Lung microvascular endothelial cell (primary cell): Measurements from ENCODE around the gene PDE3B. TPM values are rescaled to one million over a fixed set of nuclear protein-coding genes. Genes with fewer than 3 reads are reported as not detected.
A peak's percentile ranks its signal among the peaks of the same experiment; 100 is the strongest.
"Not testable (repeated sequence)": the region's sequence is repeated elsewhere in the genome, so short reads cannot be mapped to it uniquely, and the experiment has no call there.

Experiments used
- DNase-seq, 2 donors: peaks; one replicate each; pipeline versions ENCODE4 v3.0.0 to v3.0.0-alpha.2; 2010; ENCODE audit warnings: low read depth in 2 of 2
- total RNA-seq: library from RNA; depleted of rRNA; stranded (reverse); fragments of >200 nt; gene quantifications from 2 replicates; pipeline ENCODE4 v1.2.1, GENCODE V29; 2014

PDE3B gene
- total RNA-seq, 1 donor from 2014 or later, result 0.40 TPM

- no peak for DNase-seq
Observed at GRCh38 chr11:14882196-14882595, 238.6 kb downstream of the PDE3B start.

- not testable (repeated sequence) for DNase-seq
Observed at GRCh38 chr11:14883683-14884082, 240.1 kb downstream of the PDE3B start.

DNA sequence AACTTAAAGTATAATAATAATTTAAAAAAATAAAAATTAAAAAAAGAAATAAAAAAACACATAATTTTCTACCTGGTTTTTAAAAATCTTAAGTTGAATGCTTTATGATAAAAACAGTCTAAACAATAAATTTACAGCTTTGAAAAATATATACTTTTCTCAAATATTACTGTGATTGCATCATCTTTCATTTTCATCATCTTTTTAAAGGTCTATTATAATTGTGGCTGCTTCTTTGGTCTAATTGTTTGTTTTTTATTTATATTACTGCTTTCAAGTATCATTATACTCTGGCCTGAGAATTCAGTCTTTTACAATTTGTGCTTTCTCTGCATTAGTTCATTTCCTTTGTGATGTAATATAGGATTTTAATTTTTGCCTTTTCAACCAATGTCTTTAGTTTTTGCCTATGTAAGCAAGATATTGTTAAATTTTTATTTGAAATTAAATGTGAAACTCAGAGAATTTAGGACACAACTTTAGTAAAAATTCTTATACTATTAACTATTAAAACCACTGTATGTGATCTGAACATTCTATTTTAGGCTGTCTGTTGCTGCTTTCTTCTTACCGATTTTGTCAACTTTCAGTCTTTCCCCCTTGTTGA, 241.2 kb downstream of the PDE3B start:
- DNase-seq, result no peak

DNA sequence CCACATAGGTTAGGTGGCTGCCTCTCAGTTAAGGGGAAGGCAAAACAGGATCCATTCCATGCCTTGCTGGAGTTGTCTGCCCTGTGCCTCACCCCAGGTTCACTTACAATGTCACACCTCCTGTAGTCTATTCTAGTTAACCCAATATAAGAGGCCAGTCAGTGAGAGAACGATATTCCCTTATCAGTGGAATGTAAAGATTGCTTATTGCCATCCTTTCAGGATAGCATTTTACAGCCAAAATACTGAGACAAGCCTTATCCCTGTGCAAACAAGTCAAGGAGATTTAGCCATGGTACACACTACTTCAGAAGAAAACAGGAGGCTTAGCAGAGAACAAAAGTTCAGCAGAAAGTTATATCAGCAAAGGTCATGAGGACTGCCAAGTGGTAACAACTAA, 242.9 kb downstream of the PDE3B start:
- no peak for DNase-seq

- DNase-seq, result peak; percentile 92
Observed at GRCh38 chr11:14891143-14892035, 247.8 kb downstream of the PDE3B start.

- DNase-seq, result peak; percentile 97
Observed at GRCh38 chr11:14892036-14892556, 248.5 kb downstream of the PDE3B start, which contains the start of gene CYP2R1. CYP2R1 (minus strand) TSS chr11:14892231; CDS start chr11:14892205, 26 bp downstream.

- DNase-seq, result no peak
Observed at GRCh38 chr11:14892577-14892976, 249.0 kb downstream of the PDE3B start.

DNA sequence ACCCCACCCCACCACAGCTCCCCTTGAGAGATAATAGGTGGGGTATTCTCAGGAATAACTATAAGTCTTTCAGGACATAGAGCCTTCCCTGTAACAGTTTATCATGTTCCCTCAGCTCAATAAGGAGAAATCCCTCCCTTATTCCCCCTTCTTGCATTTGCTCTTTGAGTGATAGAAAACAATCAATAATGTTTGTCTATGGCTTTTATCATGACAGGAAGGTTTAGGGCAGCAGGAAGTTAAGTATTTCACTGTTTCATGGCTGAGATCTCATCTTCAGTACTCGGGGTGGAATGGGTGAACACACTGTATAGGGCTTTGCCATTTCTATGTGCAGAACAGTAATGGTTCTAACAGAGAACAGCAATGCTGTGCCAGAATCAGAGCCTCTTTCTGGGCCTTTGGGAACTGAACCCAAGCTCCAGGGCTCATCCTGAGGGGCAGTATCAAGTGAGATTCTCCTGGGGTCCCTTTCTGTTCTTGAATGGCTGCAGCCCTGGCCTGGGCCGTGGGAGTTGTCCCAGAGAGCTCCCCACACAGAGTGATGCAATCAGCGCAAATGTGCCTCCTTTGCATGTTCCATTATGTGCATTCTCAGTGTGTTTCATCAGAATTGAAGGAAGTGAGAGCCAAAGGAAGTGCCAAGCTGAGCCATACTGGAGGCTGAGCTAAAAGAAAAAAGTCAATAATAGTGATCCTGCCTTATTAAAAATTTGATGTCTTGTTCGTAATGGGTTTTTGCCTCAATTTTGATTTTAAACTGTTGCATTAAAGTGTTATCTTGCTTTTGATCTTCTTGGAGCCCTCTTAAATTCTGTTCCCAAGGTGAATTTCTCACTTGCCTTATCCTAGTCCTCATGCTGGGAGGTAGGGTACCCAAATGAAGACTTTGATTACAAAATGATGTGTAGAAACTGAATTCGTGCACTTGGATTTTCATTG, 251.3 kb downstream of the PDE3B start:
- peak; percentile 27 to 63 for DNase-seq

- DNase-seq, result peak in 1 of 2 donors; percentile 47
Observed at GRCh38 chr11:14898355-14898754, 254.8 kb downstream of the PDE3B start.

GRCh38 chr11:14898906-14899305, 255.3 kb downstream of the PDE3B start:
- DNase-seq, result no peak

DNA sequence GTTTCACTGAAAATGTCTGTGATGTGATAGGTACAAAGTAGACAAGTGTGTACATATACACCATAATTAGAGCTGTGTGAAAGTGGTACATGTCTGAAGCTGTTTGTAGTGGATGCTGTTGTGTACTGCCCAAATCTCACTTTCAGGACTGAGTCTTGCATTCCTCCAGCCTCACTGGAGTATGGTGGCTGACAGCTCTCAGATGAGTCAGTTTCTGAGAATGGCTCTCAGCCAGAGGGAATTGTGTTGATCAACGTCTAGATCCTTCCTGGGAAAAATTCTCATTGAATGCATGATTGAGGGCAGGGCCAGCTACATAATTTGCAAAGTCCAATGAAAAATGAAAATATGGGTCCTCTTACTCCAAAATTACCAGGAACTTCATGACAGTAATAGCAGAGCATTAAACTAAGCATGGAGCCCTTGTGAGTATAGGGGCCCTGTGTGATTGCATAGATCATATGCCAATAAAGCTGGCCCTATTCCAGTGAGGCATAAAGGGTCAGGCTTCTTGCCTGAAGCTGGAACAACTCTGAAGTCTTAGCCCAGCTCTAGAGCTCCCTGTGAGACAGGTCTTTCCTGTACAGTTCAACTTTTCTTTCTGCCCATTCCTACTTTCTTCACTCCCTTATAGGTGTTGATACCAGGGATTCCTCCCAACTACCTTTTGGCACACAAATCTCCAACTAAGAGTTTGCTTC, 259.2 kb downstream of the PDE3B start:
- DNase-seq, result peak; percentile 37 to 89

DNA sequence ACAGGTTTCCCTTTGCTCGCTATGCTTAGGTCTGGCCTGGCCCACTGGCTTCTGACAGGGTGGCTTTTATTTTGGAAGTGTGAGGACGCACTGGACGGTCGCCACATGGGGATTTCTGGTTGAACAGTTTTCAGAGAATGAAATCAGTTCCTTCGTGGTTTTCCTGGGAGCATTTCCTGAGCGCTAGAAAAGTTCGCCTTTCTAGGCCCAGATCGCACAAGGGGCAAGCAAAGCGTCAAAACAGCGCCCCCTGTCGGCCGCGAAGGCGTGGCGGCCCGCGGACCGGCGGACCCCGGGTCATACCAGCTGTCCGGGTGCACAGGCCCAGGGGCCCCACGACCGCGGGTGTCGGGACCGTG, 261.1 kb downstream of the PDE3B start:
- DNase-seq, result peak; percentile 53 to 60

DNA sequence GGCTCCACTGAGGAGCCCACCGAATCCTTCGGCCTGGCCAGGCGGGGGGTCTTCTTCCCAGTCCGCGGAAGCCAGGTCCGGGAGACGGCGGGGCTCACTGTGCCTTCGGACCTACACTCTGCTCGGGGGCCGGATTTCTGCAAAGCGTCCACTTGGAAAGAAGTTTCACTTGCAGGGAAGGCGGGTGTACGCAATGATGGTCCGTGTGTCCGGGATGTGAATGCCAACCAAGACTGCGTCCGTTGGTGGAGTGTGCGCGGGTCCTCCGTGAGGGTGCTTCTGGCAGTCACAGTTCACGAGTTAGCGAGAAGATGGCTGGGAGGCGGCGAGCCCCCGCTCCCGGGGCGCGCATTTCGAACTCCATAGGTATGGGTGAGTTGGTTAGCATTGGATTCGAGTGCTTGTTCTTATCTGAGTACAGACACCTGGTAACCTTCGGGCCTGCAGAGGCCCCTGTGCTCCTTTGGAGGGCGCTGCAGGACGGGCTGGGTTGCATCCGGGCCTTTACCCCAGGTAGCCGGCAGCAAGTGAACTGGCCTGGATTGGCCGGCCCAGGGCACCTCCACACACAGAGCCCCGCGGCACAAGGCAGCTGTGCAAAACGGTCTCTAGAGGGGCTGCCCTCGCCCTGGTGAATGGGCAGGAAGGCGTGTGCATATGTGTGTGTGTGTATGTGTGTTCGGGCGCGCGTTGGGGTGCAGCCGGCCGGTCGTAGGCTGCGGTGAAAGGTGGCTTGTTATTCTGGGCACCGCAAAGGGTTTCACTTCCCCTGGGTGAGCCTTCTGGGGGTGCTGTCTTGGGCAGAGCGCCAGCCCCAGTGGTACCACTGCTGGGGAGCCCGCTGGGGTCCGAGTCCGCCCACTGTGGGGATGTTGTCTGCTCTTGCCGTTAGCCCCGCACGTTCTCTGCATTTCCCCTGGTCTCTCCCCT, 261.8 kb downstream of the PDE3B start:
- peak; percentile 34 to 49 for DNase-seq

DNA sequence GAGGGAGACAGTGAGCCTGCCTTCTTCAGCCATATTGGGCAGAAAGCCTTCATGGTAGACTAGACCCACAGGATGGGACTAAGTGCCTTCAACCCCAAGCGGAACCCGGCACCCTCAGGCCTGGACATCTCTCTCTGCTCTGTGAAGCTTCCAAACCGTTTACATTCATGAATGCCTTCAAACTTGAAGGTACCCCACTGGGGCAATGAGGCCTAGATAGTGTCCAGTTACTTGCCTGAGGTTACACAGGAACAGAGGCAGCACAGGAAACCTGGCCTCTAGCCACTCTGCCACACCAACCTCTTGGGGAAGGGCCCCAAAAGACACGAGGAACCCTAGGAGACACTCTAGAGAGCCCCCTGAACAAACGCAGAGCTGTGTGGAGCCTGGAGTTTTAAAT, 263.0 kb downstream of the PDE3B start:
- DNase-seq, result no peak

GRCh38 chr11:14906993-14907392, 263.4 kb downstream of the PDE3B start:
- DNase-seq, result no peak

- DNase-seq, result peak; percentile 67 to 75
Observed at GRCh38 chr11:14907411-14908213, 264.0 kb downstream of the PDE3B start.

DNA sequence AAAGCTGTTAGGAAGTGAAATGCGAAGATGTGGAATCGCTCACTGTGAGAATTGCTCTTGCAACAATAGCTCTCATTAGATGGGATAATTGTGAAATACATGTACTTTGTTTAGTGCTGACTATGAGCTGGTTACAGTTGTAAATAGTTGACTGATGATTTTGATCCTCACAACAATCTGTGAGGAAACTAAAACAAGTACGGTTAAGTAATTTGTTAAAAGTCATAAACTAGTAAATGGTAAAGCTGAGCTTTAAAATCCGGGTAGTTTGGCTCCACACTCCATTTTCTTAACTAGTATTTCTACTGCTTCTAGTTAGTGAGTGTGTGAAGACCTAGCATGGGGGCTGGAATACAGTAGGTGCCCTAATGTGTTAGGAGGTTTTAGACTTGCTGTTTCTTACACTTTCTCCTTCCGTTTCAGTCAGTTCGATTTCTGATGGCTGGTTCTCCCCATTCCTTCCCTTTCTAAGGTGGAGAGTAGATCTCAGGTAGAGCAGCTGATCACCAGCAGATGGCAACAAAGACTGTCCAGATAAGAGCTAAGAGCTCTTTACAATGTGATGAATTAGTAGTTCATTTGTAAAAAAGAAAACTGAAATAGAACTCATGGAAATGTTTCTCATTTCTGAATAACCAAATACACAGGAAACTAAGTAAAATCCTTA, 264.7 kb downstream of the PDE3B start:
- peak; percentile 51 to 57 for DNase-seq

GRCh38 chr11:14914536-14914935, 270.9 kb downstream of the PDE3B start:
- peak in 1 of 2 donors; percentile 5 for DNase-seq
